HepG2 (cell line): ENCODE measurements around the gene FAAP100. TPM values are rescaled to one million over a fixed set of nuclear protein-coding genes. Genes with fewer than 3 reads are reported as not detected.

Experiments
- EEA1 ChIP-seq: sonication (generic); formaldehyde crosslinking; IDR thresholded peaks from 2 replicates; pipeline ENCODE4 v1.5.1; 2020; ENCODE audit warnings: mild to moderate bottlenecking, missing genetic modification reagents, borderline replicate concordance
- FOSL2 ChIP-seq: sonication (generic); formaldehyde crosslinking; IDR thresholded peaks from 2 replicates; pipeline ENCODE4 v1.4.0; 2020; ENCODE audit warnings: missing genetic modification reagents
- HOXA3 ChIP-seq: sonication (generic); formaldehyde crosslinking; IDR thresholded peaks from 2 replicates; pipeline ENCODE4 v1.5.0; 2020; ENCODE audit warnings: missing genetic modification reagents
- MATR3 ChIP-seq: sonication (generic); formaldehyde crosslinking; IDR thresholded peaks from 2 replicates; pipeline ENCODE4 v1.4.0; 2020; ENCODE audit warnings: missing genetic modification reagents
- POLR2G ChIP-seq: fragments of 200-400 bp; formaldehyde crosslinking; IDR thresholded peaks from 2 replicates; pipeline ENCODE4 v1.6.1; 2018; ENCODE audit warnings: mild to moderate bottlenecking, low read depth, low read length, moderate library complexity
- RORA ChIP-seq: sonication (generic); formaldehyde crosslinking; IDR thresholded peaks from 2 replicates; pipeline ENCODE4 v1.5.0; 2020; ENCODE audit warnings: mild to moderate bottlenecking, missing genetic modification reagents, moderate library complexity
- ZFP36 ChIP-seq: fragments of 150-350 bp; IDR thresholded peaks from 2 replicates; pipeline ENCODE4 v1.6.1; 2018; ENCODE audit warnings: borderline replicate concordance, low read length, low read depth; ENCODE audit not compliant: partially characterized antibody
- ZMAT3 ChIP-seq: sonication (generic); formaldehyde crosslinking; conservative IDR thresholded peaks from 2 replicates; pipeline ENCODE4 v1.7.0; 2021; ENCODE audit warnings: missing genetic modification reagents
- polyA plus RNA-seq, 8 experiments: library from polyadenylated mRNA; depleted of rRNA in 3 of 8; stranded (reverse) in 7 of 8; unstranded in 1 of 8; fragments of >200 nt; fragmentation: Illumina TruSeq in 4 of 8; extraction: Trizol in 4 of 8; gene quantifications; 2 replicates each; pipeline versions ENCODE4 v1.2.1 to v1.2.3, GENCODE V29; 2011 to 2016; ENCODE audit warnings: low read depth in 4 of 8, missing spikeins in 1 of 8, mixed read lengths in 1 of 8; ENCODE audit not compliant: insufficient read depth in 1 of 8
- total RNA-seq, 5 experiments: library from RNA; depleted of rRNA; stranded (reverse); fragments of >200 nt; fragmentation: Illumina TruSeq; extraction: Trizol; gene quantifications; 2 replicates each; pipeline ENCODE4 v1.2.3, GENCODE V29; 2016; ENCODE audit warnings: low read depth in 1 of 5
- TF ChIP-seq, protein P1 (sequence below): sonication (generic); formaldehyde crosslinking; IDR thresholded peaks from 2 replicates; pipeline ENCODE4; 2020; ENCODE audit warnings: missing genetic modification reagents, mild to moderate bottlenecking, borderline replicate concordance
- TF ChIP-seq, protein P2 (sequence below): sonication (generic); formaldehyde crosslinking; conservative IDR thresholded peaks from 2 replicates; pipeline ENCODE4 v1.8.0; 2022; ENCODE audit warnings: mild to moderate bottlenecking, moderate library complexity, missing genetic modification reagents
- TF ChIP-seq, protein P3 (sequence below): sonication (generic); formaldehyde crosslinking; IDR thresholded peaks from 2 replicates; pipeline ENCODE4 v1.4.0; 2020; ENCODE audit warnings: mild to moderate bottlenecking, missing genetic modification reagents
- TF ChIP-seq, protein P4 (sequence below): sonication (generic); formaldehyde crosslinking; IDR thresholded peaks from 2 replicates; pipeline ENCODE4 v1.4.0; 2020; ENCODE audit warnings: mild to moderate bottlenecking, missing genetic modification reagents
- TF ChIP-seq, protein P5 (sequence below): sonication (generic); formaldehyde crosslinking; IDR thresholded peaks from 2 replicates; pipeline ENCODE4 v1.5.1; 2020; ENCODE audit warnings: missing genetic modification reagents, mild to moderate bottlenecking, borderline replicate concordance
- TF ChIP-seq, protein P6 (sequence below): sonication (generic); formaldehyde crosslinking; IDR thresholded peaks from 2 replicates; pipeline ENCODE4 v1.5.0; 2020; ENCODE audit warnings: missing genetic modification reagents
- TF ChIP-seq, protein P7 (sequence below): sonication (generic); formaldehyde crosslinking; IDR thresholded peaks from 2 replicates; pipeline ENCODE4 v1.9.0; 2021; ENCODE audit warnings: missing genetic modification reagents, borderline replicate concordance

Gene FAAP100
- total and polyA plus RNA-seq, 2 of the 13 experiments (the other 11 are each of a cell fraction or from before 2014, with no cell fraction given): 7.6 to 20.8 TPM

DNA sequence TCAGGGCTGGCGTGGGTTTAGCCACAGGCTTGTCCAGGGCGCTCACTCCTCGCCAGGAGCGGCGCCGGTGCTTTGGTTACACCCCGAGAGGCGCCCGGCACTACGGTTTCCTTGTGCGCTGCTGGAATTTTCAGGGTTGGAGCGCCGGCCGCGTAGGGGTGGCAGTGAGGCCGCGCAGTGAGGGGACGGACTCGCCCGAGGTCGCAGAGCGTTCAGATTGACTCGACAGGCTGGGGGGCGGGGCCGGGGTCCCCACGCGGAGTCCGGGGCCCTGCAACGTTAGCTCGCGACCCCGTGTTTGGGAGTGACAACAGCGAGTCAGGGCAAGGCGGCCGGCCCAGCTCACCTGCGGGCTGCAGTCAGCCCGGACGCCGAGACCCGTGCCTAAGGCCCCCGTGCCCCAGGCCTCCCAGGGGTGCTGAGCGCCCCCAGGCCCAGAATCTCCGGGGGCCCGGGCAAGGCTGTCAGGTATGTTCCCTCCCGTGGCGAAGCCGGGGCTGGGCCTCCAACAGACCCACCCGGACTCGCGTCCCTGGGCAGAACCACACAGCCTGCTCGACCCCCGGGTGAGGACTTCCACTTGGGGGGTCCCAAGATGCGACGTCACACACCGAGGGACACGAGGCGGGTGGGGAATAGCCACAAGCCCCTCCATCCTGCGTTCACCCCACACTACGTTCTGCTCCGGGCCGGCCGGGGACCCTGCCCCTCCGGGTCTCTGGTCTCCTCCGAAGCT is 38.2 kb downstream of the FAAP100 start (continued):
- TF ChIP-seq, protein P1, sequence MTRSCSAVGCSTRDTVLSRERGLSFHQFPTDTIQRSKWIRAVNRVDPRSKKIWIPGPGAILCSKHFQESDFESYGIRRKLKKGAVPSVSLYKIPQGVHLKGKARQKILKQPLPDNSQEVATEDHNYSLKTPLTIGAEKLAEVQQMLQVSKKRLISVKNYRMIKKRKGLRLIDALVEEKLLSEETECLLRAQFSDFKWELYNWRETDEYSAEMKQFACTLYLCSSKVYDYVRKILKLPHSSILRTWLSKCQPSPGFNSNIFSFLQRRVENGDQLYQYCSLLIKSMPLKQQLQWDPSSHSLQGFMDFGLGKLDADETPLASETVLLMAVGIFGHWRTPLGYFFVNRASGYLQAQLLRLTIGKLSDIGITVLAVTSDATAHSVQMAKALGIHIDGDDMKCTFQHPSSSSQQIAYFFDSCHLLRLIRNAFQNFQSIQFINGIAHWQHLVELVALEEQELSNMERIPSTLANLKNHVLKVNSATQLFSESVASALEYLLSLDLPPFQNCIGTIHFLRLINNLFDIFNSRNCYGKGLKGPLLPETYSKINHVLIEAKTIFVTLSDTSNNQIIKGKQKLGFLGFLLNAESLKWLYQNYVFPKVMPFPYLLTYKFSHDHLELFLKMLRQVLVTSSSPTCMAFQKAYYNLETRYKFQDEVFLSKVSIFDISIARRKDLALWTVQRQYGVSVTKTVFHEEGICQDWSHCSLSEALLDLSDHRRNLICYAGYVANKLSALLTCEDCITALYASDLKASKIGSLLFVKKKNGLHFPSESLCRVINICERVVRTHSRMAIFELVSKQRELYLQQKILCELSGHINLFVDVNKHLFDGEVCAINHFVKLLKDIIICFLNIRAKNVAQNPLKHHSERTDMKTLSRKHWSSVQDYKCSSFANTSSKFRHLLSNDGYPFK: no peak
- TF ChIP-seq ZMAT3 (CRISPR knock-in tag) (peak; percentile 59), EEA1 (CRISPR knock-in tag) (peak; percentile 65; the same call in 1 of the 2 replicates), HOXA3 (peak; percentile 14; the same call in 1 of the 2 replicates), MATR3 (no peak), ZFP36 (no peak), RORA (CRISPR knock-in tag) (no peak), POLR2G (no peak), FOSL2 (CRISPR knock-in tag) (no peak; the same call in 1 of the 2 replicates)
- TF ChIP-seq, protein P2, sequence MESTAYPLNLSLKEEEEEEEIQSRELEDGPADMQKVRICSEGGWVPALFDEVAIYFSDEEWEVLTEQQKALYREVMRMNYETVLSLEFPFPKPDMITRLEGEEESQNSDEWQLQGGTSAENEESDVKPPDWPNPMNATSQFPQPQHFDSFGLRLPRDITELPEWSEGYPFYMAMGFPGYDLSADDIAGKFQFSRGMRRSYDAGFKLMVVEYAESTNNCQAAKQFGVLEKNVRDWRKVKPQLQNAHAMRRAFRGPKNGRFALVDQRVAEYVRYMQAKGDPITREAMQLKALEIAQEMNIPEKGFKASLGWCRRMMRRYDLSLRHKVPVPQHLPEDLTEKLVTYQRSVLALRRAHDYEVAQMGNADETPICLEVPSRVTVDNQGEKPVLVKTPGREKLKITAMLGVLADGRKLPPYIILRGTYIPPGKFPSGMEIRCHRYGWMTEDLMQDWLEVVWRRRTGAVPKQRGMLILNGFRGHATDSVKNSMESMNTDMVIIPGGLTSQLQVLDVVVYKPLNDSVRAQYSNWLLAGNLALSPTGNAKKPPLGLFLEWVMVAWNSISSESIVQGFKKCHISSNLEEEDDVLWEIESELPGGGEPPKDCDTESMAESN: no peak
- TF ChIP-seq, protein P3, sequence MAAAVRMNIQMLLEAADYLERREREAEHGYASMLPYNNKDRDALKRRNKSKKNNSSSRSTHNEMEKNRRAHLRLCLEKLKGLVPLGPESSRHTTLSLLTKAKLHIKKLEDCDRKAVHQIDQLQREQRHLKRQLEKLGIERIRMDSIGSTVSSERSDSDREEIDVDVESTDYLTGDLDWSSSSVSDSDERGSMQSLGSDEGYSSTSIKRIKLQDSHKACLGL: peak; percentile 56; the same call in 1 of the 2 replicates
- TF ChIP-seq, protein P4, sequence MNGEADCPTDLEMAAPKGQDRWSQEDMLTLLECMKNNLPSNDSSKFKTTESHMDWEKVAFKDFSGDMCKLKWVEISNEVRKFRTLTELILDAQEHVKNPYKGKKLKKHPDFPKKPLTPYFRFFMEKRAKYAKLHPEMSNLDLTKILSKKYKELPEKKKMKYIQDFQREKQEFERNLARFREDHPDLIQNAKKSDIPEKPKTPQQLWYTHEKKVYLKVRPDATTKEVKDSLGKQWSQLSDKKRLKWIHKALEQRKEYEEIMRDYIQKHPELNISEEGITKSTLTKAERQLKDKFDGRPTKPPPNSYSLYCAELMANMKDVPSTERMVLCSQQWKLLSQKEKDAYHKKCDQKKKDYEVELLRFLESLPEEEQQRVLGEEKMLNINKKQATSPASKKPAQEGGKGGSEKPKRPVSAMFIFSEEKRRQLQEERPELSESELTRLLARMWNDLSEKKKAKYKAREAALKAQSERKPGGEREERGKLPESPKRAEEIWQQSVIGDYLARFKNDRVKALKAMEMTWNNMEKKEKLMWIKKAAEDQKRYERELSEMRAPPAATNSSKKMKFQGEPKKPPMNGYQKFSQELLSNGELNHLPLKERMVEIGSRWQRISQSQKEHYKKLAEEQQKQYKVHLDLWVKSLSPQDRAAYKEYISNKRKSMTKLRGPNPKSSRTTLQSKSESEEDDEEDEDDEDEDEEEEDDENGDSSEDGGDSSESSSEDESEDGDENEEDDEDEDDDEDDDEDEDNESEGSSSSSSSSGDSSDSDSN (CRISPR knock-in tag): peak; percentile 88
- TF ChIP-seq, protein P5, sequence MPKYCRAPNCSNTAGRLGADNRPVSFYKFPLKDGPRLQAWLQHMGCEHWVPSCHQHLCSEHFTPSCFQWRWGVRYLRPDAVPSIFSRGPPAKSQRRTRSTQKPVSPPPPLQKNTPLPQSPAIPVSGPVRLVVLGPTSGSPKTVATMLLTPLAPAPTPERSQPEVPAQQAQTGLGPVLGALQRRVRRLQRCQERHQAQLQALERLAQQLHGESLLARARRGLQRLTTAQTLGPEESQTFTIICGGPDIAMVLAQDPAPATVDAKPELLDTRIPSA (CRISPR knock-in tag): peak; percentile 56; the same call in 1 of the 2 replicates
- TF ChIP-seq, protein P6, sequence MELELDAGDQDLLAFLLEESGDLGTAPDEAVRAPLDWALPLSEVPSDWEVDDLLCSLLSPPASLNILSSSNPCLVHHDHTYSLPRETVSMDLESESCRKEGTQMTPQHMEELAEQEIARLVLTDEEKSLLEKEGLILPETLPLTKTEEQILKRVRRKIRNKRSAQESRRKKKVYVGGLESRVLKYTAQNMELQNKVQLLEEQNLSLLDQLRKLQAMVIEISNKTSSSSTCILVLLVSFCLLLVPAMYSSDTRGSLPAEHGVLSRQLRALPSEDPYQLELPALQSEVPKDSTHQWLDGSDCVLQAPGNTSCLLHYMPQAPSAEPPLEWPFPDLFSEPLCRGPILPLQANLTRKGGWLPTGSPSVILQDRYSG: 0 out of 2 replicates have a peak, but pooled peaks have one; percentile 28
- TF ChIP-seq, protein P7, sequence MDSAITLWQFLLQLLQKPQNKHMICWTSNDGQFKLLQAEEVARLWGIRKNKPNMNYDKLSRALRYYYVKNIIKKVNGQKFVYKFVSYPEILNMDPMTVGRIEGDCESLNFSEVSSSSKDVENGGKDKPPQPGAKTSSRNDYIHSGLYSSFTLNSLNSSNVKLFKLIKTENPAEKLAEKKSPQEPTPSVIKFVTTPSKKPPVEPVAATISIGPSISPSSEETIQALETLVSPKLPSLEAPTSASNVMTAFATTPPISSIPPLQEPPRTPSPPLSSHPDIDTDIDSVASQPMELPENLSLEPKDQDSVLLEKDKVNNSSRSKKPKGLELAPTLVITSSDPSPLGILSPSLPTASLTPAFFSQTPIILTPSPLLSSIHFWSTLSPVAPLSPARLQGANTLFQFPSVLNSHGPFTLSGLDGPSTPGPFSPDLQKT (CRISPR knock-in tag): no peak
